Endothelial cell of umbilical vein (primary cell): Measurements from ENCODE around the gene KRT81. TPM values are rescaled to one million over a fixed set of nuclear protein-coding genes. Genes with fewer than 3 reads are reported as not detected.

Experiments
- BruUV-seq: library from RNA; stranded (reverse); fragments of 400-500 nt; replicated peaks from 2 replicates; lab custom pipeline; 2021; lab: Mats Ljungman, UMichigan
- CTCF ChIA-PET: fragments of 300-600, 350-600 bp; sonication (Branson Sonifier 250); formaldehyde crosslinking; loops from one replicate; lab custom pipeline; 2021; ENCODE audit warnings: antibody characterized with exemption, inconsistent platforms; lab: Charles Lee
- POLR2A ChIA-PET: fragments of 300-600, 350-600 bp; sonication (Branson Sonifier 250); formaldehyde crosslinking; loops from one replicate; lab custom pipeline; 2021; ENCODE audit warnings: antibody characterized with exemption, inconsistent platforms; lab: Charles Lee
- DNase-seq: peaks from one replicate; pipeline ENCODE4 v3.0.0-alpha.2; 2011; ENCODE audit warnings: low read depth, low spot score
- FAIRE-seq: peaks from 2 replicates; lab custom pipeline; 2011; peaks lifted over from hg19 to GRCh38; lab: Jason Lieb, UNC
- H2AFZ ChIP-seq: 2 replicates; pipeline ENCODE4 v1.6.0; 2012; ENCODE audit warnings: low read depth, low read length, control low read depth, inconsistent platforms
- H3K27ac ChIP-seq: 2 replicates; pipeline ENCODE4 v1.5.1; 2011; ENCODE audit warnings: low read depth, mild to moderate bottlenecking, control low read depth, low read length, moderate library complexity; ENCODE audit not compliant: insufficient read depth
- H3K27me3 ChIP-seq, 2 experiments: 2 replicates each; pipeline versions ENCODE4 v1.6.0 to v1.6.1; 2011; ENCODE audit warnings: low read length in 2 of 2, mixed read lengths in 1 of 2; ENCODE audit not compliant: control insufficient read depth in 2 of 2, insufficient read depth in 2 of 2
- H3K36me3 ChIP-seq, 2 experiments: 2 replicates in 1 of 2; 3 replicates in 1 of 2; pipeline ENCODE4 v1.5.1; 2011; ENCODE audit warnings: low read length in 2 of 2, mild to moderate bottlenecking in 1 of 2, moderate library complexity in 1 of 2; ENCODE audit not compliant: control insufficient read depth in 2 of 2, insufficient read depth in 2 of 2; ENCODE audit errors: extremely low read depth in 1 of 2
- H3K4me1 ChIP-seq: 3 replicates; pipeline ENCODE4 v1.5.1; 2011; ENCODE audit warnings: mild to moderate bottlenecking, low read length; ENCODE audit not compliant: control insufficient read depth, insufficient read depth; ENCODE audit errors: extremely low read depth
- H3K4me2 ChIP-seq: 2 replicates; pipeline ENCODE4 v1.6.1; 2011; ENCODE audit warnings: low read length, control low read depth, mixed read lengths; ENCODE audit not compliant: insufficient read depth
- H3K4me3 ChIP-seq, 3 experiments: fragments of 200-600 bp in 1 of 3; sonication (generic), shearing (Covaris generic) in 1 of 3; replicated peaks in 1 of 3; 2 replicates each; pipeline ENCODE4 v1.5.1; 2011 to 2016; ENCODE audit warnings: control low read depth in 3 of 3, low read length in 3 of 3, mild to moderate bottlenecking in 2 of 3, inconsistent platforms in 1 of 3, low read depth in 1 of 3, moderate library complexity in 1 of 3; ENCODE audit not compliant: insufficient read depth in 1 of 3
- H3K79me2 ChIP-seq: 2 replicates; pipeline ENCODE4 v1.6.0; 2012; ENCODE audit warnings: low read length, inconsistent platforms; ENCODE audit not compliant: control insufficient read depth, insufficient read depth
- H3K9ac ChIP-seq: replicated peaks from 2 replicates; pipeline ENCODE3; 2011; ENCODE audit warnings: low read length, control low read depth; ENCODE audit not compliant: insufficient read depth; ENCODE audit errors: extremely low read depth
- H3K9me1 ChIP-seq: replicated peaks from 3 replicates; pipeline ENCODE4 v1.6.0; 2011; ENCODE audit warnings: mild to moderate bottlenecking, low read length; ENCODE audit not compliant: control insufficient read depth, insufficient read depth; ENCODE audit errors: extremely low read depth
- H3K9me3 ChIP-seq: replicated peaks from 2 replicates; pipeline ENCODE4 v1.5.1; 2012; ENCODE audit warnings: low read length, inconsistent platforms; ENCODE audit not compliant: control insufficient read depth, insufficient read depth
- H4K20me1 ChIP-seq: replicated peaks from 2 replicates; pipeline ENCODE3; 2011; ENCODE audit warnings: mild to moderate bottlenecking, low read length; ENCODE audit not compliant: control insufficient read depth, insufficient read depth; ENCODE audit errors: extremely low read depth
- JUN ChIP-seq: IDR thresholded peaks from 2 replicates; pipeline ENCODE4 v1.6.1; 2011; ENCODE audit warnings: borderline replicate concordance, low read depth; ENCODE audit not compliant: insufficient read length, insufficient read depth
- MAX ChIP-seq: IDR thresholded peaks from 2 replicates; pipeline ENCODE4 v1.6.1; 2011; ENCODE audit not compliant: insufficient read depth, insufficient read length
- POLR2A ChIP-seq: IDR thresholded peaks from 2 replicates; pipeline ENCODE4 v1.6.1; 2012; ENCODE audit warnings: low read depth, mild to moderate bottlenecking, control low read depth, low read length
- POLR2AphosphoS5 ChIP-seq: IDR thresholded peaks from 2 replicates; pipeline ENCODE4 v1.6.1; 2012; ENCODE audit warnings: low read depth, mild to moderate bottlenecking, control low read depth, low read length, moderate library complexity; ENCODE audit not compliant: insufficient read depth
- dilution Hi-C: fragments of 300-500 bp; cut with MboI; formaldehyde crosslinking; loops from one replicate; pipeline ENCODE4 v1.15.0; 2019; ENCODE audit warnings: low sequenced_read_pairs; ENCODE audit not compliant: extremely low pct_ligation_motif_present
- intact Hi-C: fragments of 100-400 bp; cut with micrococcal nuclease; formaldehyde crosslinking; loops from one replicate; pipeline ENCODE4 v1.10.0; 2022
- polyA plus RNA-seq, 4 experiments: library from polyadenylated mRNA; depleted of rRNA in 3 of 4; stranded (reverse) in 3 of 4; unstranded in 1 of 4; fragments of >200 nt; gene quantifications; 2 replicates each; pipeline versions ENCODE4 v1.2.1 to v1.2.3, GENCODE V29; 2011 to 2012; ENCODE audit warnings: missing spikeins in 1 of 4
- total RNA-seq: library from RNA; stranded (reverse); gene quantifications from 2 replicates; pipeline ENCODE4 v1.2.3, GENCODE V29; 2021
- TF ChIP-seq, protein P1 (sequence below), 2 donors: IDR thresholded peaks; 1 replicate in 1 of 2; 2 replicates in 1 of 2; pipeline ENCODE4 v1.5.1; 2011; ENCODE audit warnings: low read length in 2 of 2, mild to moderate bottlenecking in 2 of 2, moderate library complexity in 2 of 2, control low read depth in 1 of 2, inconsistent platforms in 1 of 2, low read depth in 1 of 2; ENCODE audit not compliant: insufficient read depth in 1 of 2; ENCODE audit errors: extremely low read depth in 1 of 2

The KRT81 gene
- total and polyA plus RNA-seq, 2 donors (not counting 3 experiments of a cell fraction or from before 2014, with no cell fraction given), result not detected

DNA sequence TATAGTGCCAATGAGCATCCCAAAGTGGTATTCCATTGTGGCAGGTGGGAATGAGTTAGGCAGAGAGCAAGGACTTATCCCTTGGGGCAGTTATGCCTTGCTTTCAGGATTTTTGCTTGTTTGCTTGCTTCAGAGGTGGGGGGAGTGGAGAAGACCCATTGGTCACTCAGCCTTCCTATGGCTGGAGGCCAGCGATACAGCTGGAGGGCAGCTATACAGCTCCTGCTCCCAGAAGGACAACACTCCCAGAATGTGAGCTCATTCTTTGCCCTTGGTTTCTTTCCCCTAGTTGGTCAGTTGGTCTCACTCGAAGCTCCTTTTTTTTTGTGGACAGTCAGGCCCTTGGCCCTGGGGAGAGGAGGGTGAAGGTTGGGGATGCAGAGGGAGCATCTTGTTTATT, 15.4 kb upstream of the KRT81 start:
- Histone ChIP-seq H3K4me2 (no peak overlapping the region), H3K4me1 (no peaks in the 10 kb centered on the region), H3K9me1 (no peaks in the 10 kb centered on the region), H3K4me3 (no peak overlapping the region), H3K9me3 (no peaks in the 10 kb centered on the region), H3K36me3 (no peaks in the 10 kb centered on the region), H4K20me1 (no peaks in the 10 kb centered on the region), H2AFZ (no peak overlapping the region), H3K79me2 (no peaks in the 10 kb centered on the region), H3K27ac (no peak overlapping the region), H3K9ac (no peak overlapping the region), H3K27me3 (peaks cover 53 to 54% of the 10 kb centered on the region in 2 experiments)
- no peak for DNase-seq
- ChIA-PET POLR2A (interaction anchor here (0.6 kb wide), 1 partner anchor 1407 kb away, joined by 3 read pairs; no protein-coding TSS in a partner anchor), CTCF (interaction anchor here (1.1 to 2.3 kb wide), 15 partner anchors 9 to 573 kb away, joined by 3 to 14 read pairs (median 5); partner anchors contain the start of gene KRT83)
- TF ChIP-seq, protein P1, sequence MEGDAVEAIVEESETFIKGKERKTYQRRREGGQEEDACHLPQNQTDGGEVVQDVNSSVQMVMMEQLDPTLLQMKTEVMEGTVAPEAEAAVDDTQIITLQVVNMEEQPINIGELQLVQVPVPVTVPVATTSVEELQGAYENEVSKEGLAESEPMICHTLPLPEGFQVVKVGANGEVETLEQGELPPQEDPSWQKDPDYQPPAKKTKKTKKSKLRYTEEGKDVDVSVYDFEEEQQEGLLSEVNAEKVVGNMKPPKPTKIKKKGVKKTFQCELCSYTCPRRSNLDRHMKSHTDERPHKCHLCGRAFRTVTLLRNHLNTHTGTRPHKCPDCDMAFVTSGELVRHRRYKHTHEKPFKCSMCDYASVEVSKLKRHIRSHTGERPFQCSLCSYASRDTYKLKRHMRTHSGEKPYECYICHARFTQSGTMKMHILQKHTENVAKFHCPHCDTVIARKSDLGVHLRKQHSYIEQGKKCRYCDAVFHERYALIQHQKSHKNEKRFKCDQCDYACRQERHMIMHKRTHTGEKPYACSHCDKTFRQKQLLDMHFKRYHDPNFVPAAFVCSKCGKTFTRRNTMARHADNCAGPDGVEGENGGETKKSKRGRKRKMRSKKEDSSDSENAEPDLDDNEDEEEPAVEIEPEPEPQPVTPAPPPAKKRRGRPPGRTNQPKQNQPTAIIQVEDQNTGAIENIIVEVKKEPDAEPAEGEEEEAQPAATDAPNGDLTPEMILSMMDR (IDR thresholded peaks at IDR 0.05; ENCODE audit: extremely low read depth in 1 of 2, insufficient read depth in 1 of 2, low read depth in 1 of 2, low read length in 2 of 2), result no peak
- no peak for TF ChIP-seq POLR2A
- TF ChIP-seq MAX, result no peak
- TF ChIP-seq POLR2AphosphoS5, result no peak
- no peak for TF ChIP-seq JUN
- dilution Hi-C loops, result no loop called here
- intact Hi-C loops, result no loop called here
- BruUV-seq, result no TSS peak
- no peak for FAIRE-seq
